Cardiac fibroblast (primary cell): ENCODE results near the gene TBC1D10B.

ENCODE experiments used
- DNase-seq, 2 donors: peaks; one replicate each; pipeline versions ENCODE4 v3.0.0 to v3.0.0-alpha.2; 2010; ENCODE audit warnings: low read depth in 2 of 2
- H3K4me3 ChIP-seq, 2 donors: replicated peaks in 1 of 2; 1 replicate in 1 of 2; 2 replicates in 1 of 2; pipeline ENCODE4 v1.5.1; 2011; ENCODE audit warnings: low read depth in 2 of 2, low read length in 2 of 2, mild to moderate bottlenecking in 2 of 2, moderate library complexity in 1 of 2
- TF ChIP-seq, protein P1 (sequence below): IDR thresholded peaks from one replicate; pipeline ENCODE4 v1.5.1; 2011; ENCODE audit warnings: low read depth, mild to moderate bottlenecking, low read length, inconsistent platforms

TBC1D10B gene

DNA sequence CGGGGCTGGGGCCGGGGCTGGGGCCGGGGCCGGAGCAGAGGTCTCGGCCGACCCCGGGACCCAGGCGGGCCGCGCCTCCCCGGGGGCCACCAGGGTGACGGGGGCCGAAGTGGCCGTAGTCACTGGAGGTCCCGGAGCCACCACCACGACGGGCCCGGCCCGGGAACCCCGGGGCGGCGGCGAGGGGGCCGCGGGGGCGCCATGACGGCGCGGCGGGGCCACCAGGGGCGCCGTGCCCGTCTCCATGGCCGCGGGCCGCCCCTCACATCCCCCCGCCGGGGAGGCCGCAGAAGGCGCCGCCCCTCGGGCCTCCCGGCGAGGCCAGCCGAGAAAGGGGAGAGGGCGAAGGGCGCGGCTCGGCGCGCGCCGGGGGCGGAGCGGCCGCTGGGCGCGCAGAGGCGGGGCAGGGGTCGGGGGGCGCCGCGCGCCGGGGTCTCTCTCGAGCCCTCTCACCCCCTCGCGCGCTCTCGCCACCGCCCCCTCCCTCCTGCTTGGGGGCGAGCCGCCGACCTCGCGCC lies 297 bp downstream of the TBC1D10B start:
- peak overlapping the region; percentile 76 to 87 for H3K4me3 ChIP-seq
- no peak for DNase-seq
- TF ChIP-seq, protein P1, sequence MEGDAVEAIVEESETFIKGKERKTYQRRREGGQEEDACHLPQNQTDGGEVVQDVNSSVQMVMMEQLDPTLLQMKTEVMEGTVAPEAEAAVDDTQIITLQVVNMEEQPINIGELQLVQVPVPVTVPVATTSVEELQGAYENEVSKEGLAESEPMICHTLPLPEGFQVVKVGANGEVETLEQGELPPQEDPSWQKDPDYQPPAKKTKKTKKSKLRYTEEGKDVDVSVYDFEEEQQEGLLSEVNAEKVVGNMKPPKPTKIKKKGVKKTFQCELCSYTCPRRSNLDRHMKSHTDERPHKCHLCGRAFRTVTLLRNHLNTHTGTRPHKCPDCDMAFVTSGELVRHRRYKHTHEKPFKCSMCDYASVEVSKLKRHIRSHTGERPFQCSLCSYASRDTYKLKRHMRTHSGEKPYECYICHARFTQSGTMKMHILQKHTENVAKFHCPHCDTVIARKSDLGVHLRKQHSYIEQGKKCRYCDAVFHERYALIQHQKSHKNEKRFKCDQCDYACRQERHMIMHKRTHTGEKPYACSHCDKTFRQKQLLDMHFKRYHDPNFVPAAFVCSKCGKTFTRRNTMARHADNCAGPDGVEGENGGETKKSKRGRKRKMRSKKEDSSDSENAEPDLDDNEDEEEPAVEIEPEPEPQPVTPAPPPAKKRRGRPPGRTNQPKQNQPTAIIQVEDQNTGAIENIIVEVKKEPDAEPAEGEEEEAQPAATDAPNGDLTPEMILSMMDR, result no peak

DNA sequence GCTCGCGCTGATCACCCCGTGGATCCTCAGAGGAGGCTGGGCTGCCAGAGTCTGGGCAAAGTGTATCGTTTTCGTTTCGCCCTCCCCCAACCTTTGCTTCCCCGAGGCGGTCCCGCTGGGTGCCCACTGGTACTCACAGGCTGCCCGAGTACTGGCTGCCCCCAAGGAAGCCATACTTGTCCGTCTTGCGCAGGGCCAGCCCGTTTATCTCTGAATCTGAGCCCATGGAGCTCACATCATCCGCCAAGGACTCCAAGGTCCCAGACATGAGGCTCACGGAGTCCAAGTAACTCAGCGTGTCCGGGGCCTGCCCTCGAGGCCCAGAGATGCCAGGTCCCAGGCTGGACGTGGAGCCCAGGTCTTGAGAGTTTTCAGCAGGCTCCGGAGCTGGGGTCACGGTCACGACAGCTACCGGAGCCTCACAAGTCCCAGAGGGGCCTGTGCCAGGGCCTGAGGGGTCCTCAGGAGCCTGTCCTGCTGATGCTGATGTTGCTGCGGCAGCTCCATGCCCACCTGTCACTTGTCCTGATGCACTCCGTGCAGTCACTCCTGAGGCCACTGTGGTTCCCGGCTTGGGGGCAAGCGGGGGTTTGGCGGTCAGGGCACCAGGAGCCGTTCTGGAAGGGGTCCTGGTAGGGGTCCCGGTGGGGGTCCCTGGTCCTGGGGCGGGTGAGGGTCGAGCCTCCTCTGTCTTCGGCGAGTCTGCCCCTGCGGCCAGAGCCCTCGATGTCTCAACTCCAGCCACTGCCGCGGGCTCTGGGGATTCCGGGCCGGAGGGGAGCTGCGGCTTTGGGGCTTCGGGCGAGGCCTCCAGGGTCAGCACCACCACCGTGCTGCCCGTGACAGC lies 980 bp downstream of the TBC1D10B start:
- TF ChIP-seq, protein P1, result no peak
- peak in 1 of 2 donors; percentile 23 for DNase-seq
- H3K4me3 ChIP-seq, result peak overlapping the region; percentile 76 to 87

DNA sequence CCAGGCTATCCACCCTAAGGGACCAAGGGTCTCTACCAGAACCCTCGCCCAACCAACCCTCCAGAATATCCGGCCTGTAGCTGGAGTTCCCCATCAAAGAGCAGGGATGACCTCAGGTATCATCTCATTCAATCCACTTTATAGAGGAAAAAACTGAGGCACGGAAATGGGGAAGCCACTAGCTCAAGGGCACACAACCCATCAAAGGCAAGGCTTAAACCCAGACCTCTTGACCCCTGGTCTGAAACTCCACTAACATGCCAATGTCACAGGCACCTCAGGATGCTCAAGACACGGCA lies 1.6 kb downstream of the TBC1D10B start:
- no peak for DNase-seq
- TF ChIP-seq, protein P1, result no peak
- H3K4me3 ChIP-seq, result peak overlapping the region; percentile 76 to 87

DNA sequence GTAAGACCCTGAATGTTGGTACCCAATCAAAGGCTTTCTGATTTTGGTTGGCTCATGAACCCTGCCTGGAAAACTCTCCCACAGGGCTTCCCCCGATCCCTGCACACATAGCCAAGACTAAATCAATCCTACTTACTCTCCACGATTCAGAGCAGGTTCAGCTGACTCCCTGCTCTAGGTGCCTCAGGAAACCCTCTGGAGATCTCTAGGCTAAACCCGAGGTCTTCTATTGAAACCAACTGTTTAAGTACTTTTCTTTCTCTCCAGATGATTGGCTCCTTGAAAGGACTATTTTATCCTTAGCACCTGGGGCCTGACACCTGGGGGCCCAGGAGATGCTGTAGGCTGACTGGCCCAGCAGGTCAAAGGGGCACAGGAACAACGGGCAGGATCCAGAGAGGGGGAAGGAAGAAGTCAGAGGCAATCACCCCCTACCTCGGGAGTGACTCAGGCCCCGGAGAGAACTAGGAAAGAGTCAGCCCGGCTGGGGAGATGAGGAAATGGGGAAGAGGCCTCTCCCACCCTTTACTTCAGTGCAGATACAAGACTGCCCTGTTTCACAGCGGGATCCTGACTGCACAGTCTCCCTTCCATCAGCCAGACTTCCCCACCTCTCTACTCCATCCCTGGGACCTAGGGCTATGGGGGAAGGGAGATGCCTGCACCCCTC lies 2.0 kb downstream of the TBC1D10B start:
- TF ChIP-seq, protein P1, result no peak
- peak overlapping the region; percentile 76 to 87 for H3K4me3 ChIP-seq
- DNase-seq, result peak; percentile 56 to 68

DNA sequence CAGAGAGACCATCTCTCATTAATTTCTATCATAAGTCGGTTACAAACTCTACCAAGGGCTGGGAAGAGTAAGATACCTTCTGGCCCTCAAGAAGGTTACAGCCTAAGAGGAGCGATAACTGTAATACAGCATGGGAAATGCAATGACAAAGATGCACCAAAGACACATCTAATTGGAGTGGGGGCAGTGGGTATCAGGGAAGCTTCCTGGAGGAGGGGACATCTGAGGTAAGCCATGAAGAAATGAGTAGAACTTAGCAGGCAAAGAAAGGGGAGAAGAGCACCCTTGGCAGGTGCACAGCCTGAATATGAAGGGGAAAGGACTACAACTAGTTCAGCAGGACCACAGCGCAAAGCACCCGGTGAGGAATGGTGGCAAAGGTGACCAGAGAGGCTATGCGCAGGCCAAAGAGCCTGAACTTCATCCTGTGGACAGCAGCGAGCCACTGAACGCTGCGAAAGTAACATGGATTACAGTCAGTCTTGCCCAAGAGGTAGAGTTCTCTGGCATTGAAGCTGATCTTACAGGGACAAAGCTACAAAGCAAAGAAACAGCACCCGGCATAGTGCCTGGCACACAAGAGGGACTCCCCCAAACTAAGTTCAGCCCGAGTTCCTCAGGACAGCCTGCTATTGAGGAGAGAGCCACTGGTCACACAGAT lies 2.8 kb downstream of the TBC1D10B start:
- DNase-seq, result no peak
- peak overlapping the region; percentile 76 to 87 for H3K4me3 ChIP-seq
- TF ChIP-seq, protein P1, result no peak

DNA sequence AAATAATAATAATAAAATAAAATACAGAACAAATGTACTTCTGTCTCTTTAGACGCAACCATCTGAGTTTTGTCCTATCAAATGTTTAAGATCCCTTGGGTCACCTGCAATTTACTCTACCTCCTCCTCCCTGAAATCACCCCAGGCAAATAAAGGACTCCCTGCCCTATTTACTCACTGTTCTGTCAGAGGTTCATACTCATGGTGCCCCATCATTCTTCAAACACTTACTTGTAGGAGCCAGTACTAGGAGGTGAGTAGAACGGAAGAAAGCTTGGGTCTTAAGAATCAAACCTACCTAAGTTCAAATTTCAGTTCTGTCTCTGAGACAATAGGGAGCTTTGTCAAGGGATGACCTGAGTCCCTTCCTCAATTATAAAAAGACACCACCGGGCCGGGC lies 3.8 kb downstream of the TBC1D10B start:
- H3K4me3 ChIP-seq, result no peak overlapping the region
- TF ChIP-seq, protein P1, result no peak
- DNase-seq, result no peak
